ENCODE results near the gene CD163L1.

The CD163L1 gene

GRCh38 chr12:7387289-7387688 lies 56.7 kb downstream of the CD163L1 start:
- Histone ChIP-seq H3K27me3 (replicated peaks; ENCODE audit: insufficient read depth, low read length) (no peaks in the 10 kb centered on the region), H3F3A (ENCODE audit: insufficient read depth, low read length) (no peaks in the 10 kb centered on the region), H3K27ac (ENCODE audit: low read length) (no peak overlapping the region), H2AFZ (ENCODE audit: low read length) (no peak overlapping the region), H3K4me1 (ENCODE audit: low read length) (no peaks in the 10 kb centered on the region), H3K79me2 (ENCODE audit: low read length) (no peaks in the 10 kb centered on the region), H4K20me1 (ENCODE audit: insufficient read depth, low read length) (no peaks in the 10 kb centered on the region), H3K4me3 (ENCODE audit: low read length) (no peak overlapping the region), H3K9me3 (replicated peaks; ENCODE audit: insufficient read depth, low read length) (no peaks in the 10 kb centered on the region), H3K36me3 (replicated peaks; ENCODE audit: insufficient read depth, low read length) (no peaks in the 10 kb centered on the region), H3K9ac (ENCODE audit: low read length) (no peak overlapping the region), H3K9me2 (replicated peaks; ENCODE audit: insufficient read depth, low read length) (no peaks in the 10 kb centered on the region), H3K4me2 (ENCODE audit: low read depth, low read length) (no peak overlapping the region)
- no peak for TF ChIP-seq EZH2phosphoT487 (IDR thresholded peaks at IDR 0.05; ENCODE audit: low read length)
- no peak for TF ChIP-seq EZH2 (optimal IDR thresholded peaks at IDR 0.05; ENCODE audit: low read depth, low read length)
- TF ChIP-seq CTCF (IDR thresholded peaks at IDR 0.05; ENCODE audit: low read length): no peak
- no peak for DNase-seq

- no peaks in the 10 kb centered on the region for H3K9me3 ChIP-seq (replicated peaks; ENCODE audit: insufficient read depth, low read length)
- H4K20me1 ChIP-seq (ENCODE audit: insufficient read depth, low read length): no peaks in the 10 kb centered on the region
- TF ChIP-seq CTCF (IDR thresholded peaks at IDR 0.05; ENCODE audit: low read length) (no peak), EZH2phosphoT487 (IDR thresholded peaks at IDR 0.05; ENCODE audit: low read length) (no peak), EZH2 (optimal IDR thresholded peaks at IDR 0.05; ENCODE audit: low read depth, low read length) (no peak)
- H2AFZ ChIP-seq (ENCODE audit: low read length): no peak overlapping the region
- no peak for DNase-seq
- no peak overlapping the region for H3K27ac ChIP-seq (ENCODE audit: low read length)
- no peak overlapping the region for H3K9ac ChIP-seq (ENCODE audit: low read length)
- no peaks in the 10 kb centered on the region for H3K4me1 ChIP-seq (ENCODE audit: low read length)
- no peaks in the 10 kb centered on the region for H3K27me3 ChIP-seq (replicated peaks; ENCODE audit: insufficient read depth, low read length)
- no peaks in the 10 kb centered on the region for H3K79me2 ChIP-seq (ENCODE audit: low read length)
- H3K9me2 ChIP-seq (replicated peaks; ENCODE audit: insufficient read depth, low read length): no peaks in the 10 kb centered on the region
- no peaks in the 10 kb centered on the region for H3K36me3 ChIP-seq (replicated peaks; ENCODE audit: insufficient read depth, low read length)
- no peak overlapping the region for H3K4me3 ChIP-seq (ENCODE audit: low read length)
- H3F3A ChIP-seq (ENCODE audit: insufficient read depth, low read length): no peaks in the 10 kb centered on the region
- no peak overlapping the region for H3K4me2 ChIP-seq (ENCODE audit: low read depth, low read length)
Measured at GRCh38 chr12:7383157-7383556, 60.8 kb downstream of the CD163L1 start.

- H3K4me2 ChIP-seq (ENCODE audit: low read depth, low read length): no peak overlapping the region
- no peak for DNase-seq
- no peaks in the 10 kb centered on the region for H3K79me2 ChIP-seq (ENCODE audit: low read length)
- no peak overlapping the region for H3K4me3 ChIP-seq (ENCODE audit: low read length)
- H3K9me2 ChIP-seq (replicated peaks; ENCODE audit: insufficient read depth, low read length): no peaks in the 10 kb centered on the region
- H3K4me1 ChIP-seq (ENCODE audit: low read length): no peaks in the 10 kb centered on the region
- TF ChIP-seq EZH2 (optimal IDR thresholded peaks at IDR 0.05; ENCODE audit: low read depth, low read length): no peak
- TF ChIP-seq CTCF (IDR thresholded peaks at IDR 0.05; ENCODE audit: low read length): no peak
- TF ChIP-seq EZH2phosphoT487 (IDR thresholded peaks at IDR 0.05; ENCODE audit: low read length): no peak
- no peak overlapping the region for H3K27ac ChIP-seq (ENCODE audit: low read length)
- no peaks in the 10 kb centered on the region for H4K20me1 ChIP-seq (ENCODE audit: insufficient read depth, low read length)
- no peak overlapping the region for H2AFZ ChIP-seq (ENCODE audit: low read length)
- H3K9me3 ChIP-seq (replicated peaks; ENCODE audit: insufficient read depth, low read length): no peaks in the 10 kb centered on the region
- no peaks in the 10 kb centered on the region for H3K27me3 ChIP-seq (replicated peaks; ENCODE audit: insufficient read depth, low read length)
- no peaks in the 10 kb centered on the region for H3K36me3 ChIP-seq (replicated peaks; ENCODE audit: insufficient read depth, low read length)
- H3K9ac ChIP-seq (ENCODE audit: low read length): no peak overlapping the region
- H3F3A ChIP-seq (ENCODE audit: insufficient read depth, low read length): no peaks in the 10 kb centered on the region
Measured at GRCh38 chr12:7376196-7376595, 67.8 kb downstream of the CD163L1 start.
